ENCODE data around the gene RPLP2. TPM values are rescaled to one million over a fixed set of nuclear protein-coding genes. Genes with fewer than 3 reads are reported as not detected.

The RPLP2 gene
- total and polyA plus RNA-seq, 4 donors: 441 to 2,648 (median 1,513) TPM

- no peak overlapping the region for H3K4me3 ChIP-seq
- TF ChIP-seq CTCF (IDR thresholded peaks at IDR 0.05; ENCODE audit: control extremely low read depth, extremely low read depth): no peak
- ATAC-seq (ENCODE audit: insufficient read depth, low FRiP score) (no peak), DNase-seq (no peak)
- H3K9ac ChIP-seq (ENCODE audit: insufficient read depth in 1 of 2, low read length in 2 of 2): no peak overlapping the region
- no peaks in the 10 kb centered on the region for H3K27me3 ChIP-seq (ENCODE audit: control insufficient read depth in 3 of 3, insufficient read depth in 3 of 3, low read length in 2 of 3)
- no peak overlapping the region for H3K27ac ChIP-seq (ENCODE audit: low read depth in 1 of 2, low read length in 1 of 2)
- H3K36me3 ChIP-seq (ENCODE audit: control insufficient read depth in 4 of 4, insufficient read depth in 4 of 4, low read length in 4 of 4): peaks cover 0 to 29% (median 9%) of the 10 kb centered on the region in 4 donors
- peaks cover 2 to 23% (median 5%) of the 10 kb centered on the region in 5 donors for H3K4me1 ChIP-seq (ENCODE audit: control insufficient read depth in 5 of 5, insufficient read depth in 5 of 5, low read length in 5 of 5)
- WGBS, 2 donors: 82 to 84% methylated on average over 11 of the region's 11 CpGs
- no peaks in the 10 kb centered on the region for H3K9me3 ChIP-seq (ENCODE audit: control insufficient read depth in 4 of 4, insufficient read depth in 3 of 4, low read length in 3 of 4)
Measured at GRCh38 chr11:816433-816779, 6.6 kb downstream of the RPLP2 start.

- no peak for TF ChIP-seq CTCF (IDR thresholded peaks at IDR 0.05; ENCODE audit: control extremely low read depth, extremely low read depth)
- H3K4me3 ChIP-seq: peak within 1 kb of the TSS; percentile 85
- no peaks in the 10 kb centered on the region for H3K9me3 ChIP-seq (ENCODE audit: control insufficient read depth in 4 of 4, insufficient read depth in 3 of 4, low read length in 3 of 4)
- H3K4me1 ChIP-seq (ENCODE audit: control insufficient read depth in 5 of 5, insufficient read depth in 5 of 5, low read length in 5 of 5): peaks cover 4 to 23% (median 5%) of the 10 kb centered on the region in 5 donors
- WGBS, 2 donors: 18 to 33% methylated on average over 18 to 20 of the region's 20 CpGs
- H3K36me3 ChIP-seq (ENCODE audit: control insufficient read depth in 4 of 4, insufficient read depth in 4 of 4, low read length in 4 of 4): peaks cover 0 to 23% (median 3%) of the 10 kb centered on the region in 4 donors
- peak within 1 kb of the TSS; percentile 94 to 95 for H3K27ac ChIP-seq (ENCODE audit: low read depth in 1 of 2, low read length in 1 of 2)
- ATAC-seq (ENCODE audit: insufficient read depth, low FRiP score): peak; percentile 6
- H3K27me3 ChIP-seq (ENCODE audit: control insufficient read depth in 3 of 3, insufficient read depth in 3 of 3, low read length in 2 of 3): no peaks in the 10 kb centered on the region
- peak within 1 kb of the TSS; percentile 4 to 46 for H3K9ac ChIP-seq (ENCODE audit: insufficient read depth in 1 of 2, low read length in 2 of 2)
- peak in 1 of 3 donors; percentile 41 for DNase-seq
Measured at GRCh38 chr11:818396-819128, 8.8 kb downstream of the RPLP2 start, which contains the start of gene PNPLA2. TSS of gene PNPLA2 (plus strand) at chr11:818914. CDS start at chr11:819719, 805 bp downstream.

- H3K4me3 ChIP-seq: peak overlapping the region; percentile 85
- H3K27ac ChIP-seq (ENCODE audit: low read depth in 1 of 2, low read length in 1 of 2): peak overlapping the region; percentile 94 to 95
- H3K4me1 ChIP-seq (ENCODE audit: control insufficient read depth in 5 of 5, insufficient read depth in 5 of 5, low read length in 5 of 5): peaks cover 4 to 23% (median 5%) of the 10 kb centered on the region in 5 donors
- peak; percentile 90 for ATAC-seq (ENCODE audit: insufficient read depth, low FRiP score)
- no peaks in the 10 kb centered on the region for H3K27me3 ChIP-seq (ENCODE audit: control insufficient read depth in 3 of 3, insufficient read depth in 3 of 3, low read length in 2 of 3)
- DNase-seq: peak; percentile 90 to 94 (median 90)
- TF ChIP-seq CTCF (IDR thresholded peaks at IDR 0.05; ENCODE audit: control extremely low read depth, extremely low read depth): no peak
- WGBS, 2 donors: 1% methylated on average over 60 to 96 of the region's 96 CpGs
- H3K9me3 ChIP-seq (ENCODE audit: control insufficient read depth in 4 of 4, insufficient read depth in 3 of 4, low read length in 3 of 4): peaks cover 0 to under 1% (median 0%) of the 10 kb centered on the region in 4 donors
- H3K9ac ChIP-seq (ENCODE audit: insufficient read depth in 1 of 2, low read length in 2 of 2): peak overlapping the region; percentile 4 to 46
- H3K36me3 ChIP-seq (ENCODE audit: control insufficient read depth in 4 of 4, insufficient read depth in 4 of 4, low read length in 4 of 4): peaks cover 0 to 29% (median 1%) of the 10 kb centered on the region in 4 donors
Measured at GRCh38 chr11:819129-819931, 9.6 kb downstream of the RPLP2 start.

Measured in lung (tissue), 12 donors.